ENCODE data around the gene TMEM222.

Gene TMEM222

DNA sequence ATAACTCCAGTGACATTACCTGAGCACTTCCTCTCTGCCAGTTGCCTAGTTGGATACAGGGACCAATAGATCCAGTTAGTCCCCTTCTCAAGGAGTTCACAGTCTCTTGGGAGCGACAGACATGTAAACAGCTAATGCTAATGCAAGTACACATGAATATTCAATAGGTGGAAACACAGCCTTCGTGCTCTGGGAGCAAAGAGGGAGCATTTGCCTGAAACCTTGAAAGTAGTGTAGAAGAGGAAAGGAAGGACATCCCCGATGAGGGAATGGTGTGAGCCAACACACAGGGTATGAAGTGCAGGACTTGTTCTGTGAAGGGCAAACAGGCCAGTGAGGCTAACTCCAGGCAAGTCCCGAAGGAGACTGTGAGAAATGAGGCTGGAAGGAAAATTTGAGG, 3.8 kb upstream of the TMEM222 start:
- H3K27ac ChIP-seq (ENCODE audit: low read length) = no peak overlapping the region
- H3K36me3 ChIP-seq (replicated peaks; ENCODE audit: insufficient read depth, low read length) = no peaks in the 10 kb centered on the region
- H3K4me2 ChIP-seq (ENCODE audit: low read depth, low read length) = no peak overlapping the region
- no peak for DNase-seq
- no peak overlapping the region for H3K4me3 ChIP-seq (ENCODE audit: low read length)
- H3K27me3 ChIP-seq (replicated peaks; ENCODE audit: insufficient read depth, low read length) = peaks cover 6% of the 10 kb centered on the region; the same call in 1 of the 2 replicates
- H3K9me3 ChIP-seq (replicated peaks; ENCODE audit: insufficient read depth, low read length) = no peaks in the 10 kb centered on the region
- no peaks in the 10 kb centered on the region for H4K20me1 ChIP-seq (ENCODE audit: insufficient read depth, low read length)
- peaks cover 2% of the 10 kb centered on the region; the same call in 1 of the 2 replicates for H3K4me1 ChIP-seq (ENCODE audit: low read length)
- H3K9ac ChIP-seq (ENCODE audit: low read length) = no peak overlapping the region
- peaks cover 10% of the 10 kb centered on the region for H3K79me2 ChIP-seq (ENCODE audit: low read length)
- H3K9me2 ChIP-seq (replicated peaks; ENCODE audit: insufficient read depth, low read length) = no peaks in the 10 kb centered on the region
- TF ChIP-seq, protein P1, sequence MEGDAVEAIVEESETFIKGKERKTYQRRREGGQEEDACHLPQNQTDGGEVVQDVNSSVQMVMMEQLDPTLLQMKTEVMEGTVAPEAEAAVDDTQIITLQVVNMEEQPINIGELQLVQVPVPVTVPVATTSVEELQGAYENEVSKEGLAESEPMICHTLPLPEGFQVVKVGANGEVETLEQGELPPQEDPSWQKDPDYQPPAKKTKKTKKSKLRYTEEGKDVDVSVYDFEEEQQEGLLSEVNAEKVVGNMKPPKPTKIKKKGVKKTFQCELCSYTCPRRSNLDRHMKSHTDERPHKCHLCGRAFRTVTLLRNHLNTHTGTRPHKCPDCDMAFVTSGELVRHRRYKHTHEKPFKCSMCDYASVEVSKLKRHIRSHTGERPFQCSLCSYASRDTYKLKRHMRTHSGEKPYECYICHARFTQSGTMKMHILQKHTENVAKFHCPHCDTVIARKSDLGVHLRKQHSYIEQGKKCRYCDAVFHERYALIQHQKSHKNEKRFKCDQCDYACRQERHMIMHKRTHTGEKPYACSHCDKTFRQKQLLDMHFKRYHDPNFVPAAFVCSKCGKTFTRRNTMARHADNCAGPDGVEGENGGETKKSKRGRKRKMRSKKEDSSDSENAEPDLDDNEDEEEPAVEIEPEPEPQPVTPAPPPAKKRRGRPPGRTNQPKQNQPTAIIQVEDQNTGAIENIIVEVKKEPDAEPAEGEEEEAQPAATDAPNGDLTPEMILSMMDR (IDR thresholded peaks at IDR 0.05; ENCODE audit: low read length) = no peak
- TF ChIP-seq EZH2phosphoT487 (IDR thresholded peaks at IDR 0.05; ENCODE audit: low read length) (no peak), EZH2 (optimal IDR thresholded peaks at IDR 0.05; ENCODE audit: low read depth, low read length) (no peak)
- 0 out of 2 replicates have a peak, but pooled peaks cover 5% of the 10 kb centered on the region for H3F3A ChIP-seq (ENCODE audit: insufficient read depth, low read length)
- no peak overlapping the region for H2AFZ ChIP-seq (ENCODE audit: low read length)

DNA sequence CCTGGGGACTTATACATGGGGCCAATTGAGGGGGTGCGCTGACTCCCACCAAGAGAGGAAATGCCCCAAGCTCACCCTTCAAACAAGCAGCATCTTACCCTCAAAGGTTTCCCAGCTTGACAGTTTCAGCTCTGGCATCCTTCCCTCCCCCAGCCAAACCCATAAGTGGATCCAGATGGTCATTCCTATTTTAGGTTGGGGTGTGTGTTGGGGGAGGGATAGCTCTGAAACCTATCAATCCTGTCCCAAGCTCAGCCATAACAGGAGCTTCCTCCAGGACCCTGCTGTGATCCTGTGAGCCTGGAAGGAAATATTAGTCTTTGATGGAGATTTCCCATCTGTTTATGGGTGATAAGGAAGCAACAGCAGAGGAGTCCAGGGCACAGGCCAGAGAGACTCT, 3.4 kb upstream of the TMEM222 start:
- Histone ChIP-seq H2AFZ (ENCODE audit: low read length) (no peak overlapping the region), H3K4me3 (ENCODE audit: low read length) (no peak overlapping the region)

DNA sequence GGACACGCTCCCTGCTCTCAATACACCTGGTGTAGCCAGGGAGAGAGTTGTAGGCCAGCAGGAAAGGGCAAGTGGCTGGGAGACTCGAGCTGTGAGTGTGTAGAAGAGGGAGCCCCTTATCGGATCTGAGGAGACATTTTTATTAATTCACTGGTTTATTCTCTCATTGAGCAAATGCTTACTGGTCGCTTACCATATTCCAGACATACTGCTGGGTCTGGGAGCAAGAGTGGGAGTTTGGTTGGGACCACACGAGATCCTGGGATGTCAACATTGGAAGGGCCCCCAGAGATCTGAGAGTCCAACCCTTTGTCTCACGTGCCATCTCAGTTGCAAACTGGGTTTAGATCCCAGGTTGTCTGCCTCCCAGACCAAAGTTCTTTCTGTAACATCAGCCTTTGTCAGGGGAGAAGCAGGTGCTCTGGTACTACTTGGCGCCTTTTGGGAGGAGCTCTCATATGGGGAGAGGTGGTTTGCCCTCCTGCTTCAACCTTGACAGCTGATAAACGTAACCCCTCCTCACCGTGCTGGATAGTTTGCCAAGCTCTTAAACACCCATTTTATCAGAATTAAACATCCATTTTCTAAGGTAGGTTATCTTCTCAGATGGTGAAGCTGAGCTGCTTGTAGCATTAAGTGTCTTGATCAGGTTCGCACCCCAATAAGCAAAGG, 742 bp downstream of the TMEM222 start:
- Histone ChIP-seq H3K4me3 (ENCODE audit: low read length) (peak overlapping the region; percentile 91), H3K79me2 (ENCODE audit: low read length) (peaks cover 55% of the 10 kb centered on the region), H3K36me3 (replicated peaks; ENCODE audit: insufficient read depth, low read length) (no peaks in the 10 kb centered on the region; the same call in 1 of the 2 replicates), H3K27ac (ENCODE audit: low read length) (peak overlapping the region; percentile 61; the same call in 1 of the 2 replicates), H3K27me3 (replicated peaks; ENCODE audit: insufficient read depth, low read length) (peaks cover 6% of the 10 kb centered on the region; the same call in 1 of the 2 replicates), H3K9me2 (replicated peaks; ENCODE audit: insufficient read depth, low read length) (no peaks in the 10 kb centered on the region), H3K9ac (ENCODE audit: low read length) (peak overlapping the region; percentile 92), H3K9me3 (replicated peaks; ENCODE audit: insufficient read depth, low read length) (no peaks in the 10 kb centered on the region), H3F3A (ENCODE audit: insufficient read depth, low read length) (0 out of 2 replicates have a peak, but pooled peaks cover 5% of the 10 kb centered on the region), H4K20me1 (ENCODE audit: insufficient read depth, low read length) (no peaks in the 10 kb centered on the region), H3K4me1 (ENCODE audit: low read length) (peaks cover 8% of the 10 kb centered on the region; the same call in 1 of the 2 replicates), H2AFZ (ENCODE audit: low read length) (peak overlapping the region; percentile 77), H3K4me2 (ENCODE audit: low read depth, low read length) (peak overlapping the region; percentile 93)
- DNase-seq = peak; percentile 13
- TF ChIP-seq EZH2phosphoT487 (IDR thresholded peaks at IDR 0.05; ENCODE audit: low read length) (no peak), EZH2 (optimal IDR thresholded peaks at IDR 0.05; ENCODE audit: low read depth, low read length) (no peak)
- TF ChIP-seq, protein P1 (IDR thresholded peaks at IDR 0.05; ENCODE audit: low read length) = no peak

More for the DNA sequence above, 3.4 kb upstream of the TMEM222 start:
- H3K36me3 ChIP-seq (replicated peaks; ENCODE audit: insufficient read depth, low read length) = no peaks in the 10 kb centered on the region
- H4K20me1 ChIP-seq (ENCODE audit: insufficient read depth, low read length) = no peaks in the 10 kb centered on the region
- 0 out of 2 replicates have a peak, but pooled peaks cover 5% of the 10 kb centered on the region for H3F3A ChIP-seq (ENCODE audit: insufficient read depth, low read length)
- H3K27ac ChIP-seq (ENCODE audit: low read length) = no peak overlapping the region
- peaks cover 15% of the 10 kb centered on the region for H3K79me2 ChIP-seq (ENCODE audit: low read length)
- H3K9me2 ChIP-seq (replicated peaks; ENCODE audit: insufficient read depth, low read length) = no peaks in the 10 kb centered on the region
- H3K4me1 ChIP-seq (ENCODE audit: low read length) = peaks cover 6% of the 10 kb centered on the region; the same call in 1 of the 2 replicates
- H3K9ac ChIP-seq (ENCODE audit: low read length) = no peak overlapping the region
- DNase-seq = no peak
- TF ChIP-seq, protein P1 (IDR thresholded peaks at IDR 0.05; ENCODE audit: low read length) = no peak
- H3K4me2 ChIP-seq (ENCODE audit: low read depth, low read length) = no peak overlapping the region
- peaks cover 6% of the 10 kb centered on the region; the same call in 1 of the 2 replicates for H3K27me3 ChIP-seq (replicated peaks; ENCODE audit: insufficient read depth, low read length)
- H3K9me3 ChIP-seq (replicated peaks; ENCODE audit: insufficient read depth, low read length) = no peaks in the 10 kb centered on the region

Measured in MM.1S (cell line).